GM21526 (cell line): ENCODE measurements around the gene SLC39A5.
A peak's percentile ranks its signal among the peaks of the same experiment; 100 is the strongest.
"Not testable (repeated sequence)": the region's sequence is repeated elsewhere in the genome, so short reads cannot be mapped to it uniquely, and the experiment has no call there.

Experiments used
- ATAC-seq: cut with Tn5 transposase; IDR thresholded peaks from one replicate; pipeline ENCODE4 v1.9.1; 2021; ENCODE audit warnings: moderate library complexity; ENCODE audit not compliant: unreplicated experiment, low FRiP score

The SLC39A5 gene

GRCh38 chr12:56243731-56244181, 13.9 kb downstream of the SLC39A5 start:
- no peak for ATAC-seq

- ATAC-seq = no peak
Observed at GRCh38 chr12:56244494-56244893, 14.6 kb downstream of the SLC39A5 start.

- no peak for ATAC-seq
Observed at GRCh38 chr12:56247923-56248322, 18.1 kb downstream of the SLC39A5 start.

- no peak for ATAC-seq
Observed at GRCh38 chr12:56248711-56249110, 18.9 kb downstream of the SLC39A5 start.

GRCh38 chr12:56252649-56253048, 22.8 kb downstream of the SLC39A5 start:
- ATAC-seq = no peak

GRCh38 chr12:56253091-56253490, 23.2 kb downstream of the SLC39A5 start:
- no peak for ATAC-seq

- no peak for ATAC-seq
Observed at GRCh38 chr12:56255671-56256070, 25.8 kb downstream of the SLC39A5 start.

- ATAC-seq = no peak
Observed at GRCh38 chr12:56256326-56256960, 26.6 kb downstream of the SLC39A5 start.

- ATAC-seq = no peak
Observed at GRCh38 chr12:56257071-56257470, 27.2 kb downstream of the SLC39A5 start.

GRCh38 chr12:56257491-56258067, 27.7 kb downstream of the SLC39A5 start:
- ATAC-seq = no peak

- peak; percentile 72 for ATAC-seq
Observed at GRCh38 chr12:56258068-56258819, 28.4 kb downstream of the SLC39A5 start, which contains the start of gene ANKRD52. Gene ANKRD52 (minus strand): TSS chr12:56258384. CDS start chr12:56258269, 115 bp downstream.

- no peak for ATAC-seq
Observed at GRCh38 chr12:56258820-56259183, 29.0 kb downstream of the SLC39A5 start.

- no peak for ATAC-seq
Observed at GRCh38 chr12:56260380-56260779, 30.5 kb downstream of the SLC39A5 start.

- ATAC-seq = no peak
Observed at GRCh38 chr12:56260921-56261320, 31.1 kb downstream of the SLC39A5 start.

- ATAC-seq = no peak
Observed at GRCh38 chr12:56261503-56262232, 31.8 kb downstream of the SLC39A5 start.

GRCh38 chr12:56262955-56263354, 33.1 kb downstream of the SLC39A5 start:
- ATAC-seq = not testable (repeated sequence)

GRCh38 chr12:56266068-56266692, 36.3 kb downstream of the SLC39A5 start:
- not testable (repeated sequence) for ATAC-seq

GRCh38 chr12:56266693-56267442, 37.0 kb downstream of the SLC39A5 start, which contains the start of gene COQ10A:
Gene COQ10A (plus strand): TSS chr12:56266942. CDS start chr12:56267119, 177 bp downstream.
- ATAC-seq = peak; percentile 84

- ATAC-seq = no peak
Observed at GRCh38 chr12:56267443-56268071, 37.7 kb downstream of the SLC39A5 start.
